ENCODE results near the gene FGF22. TPM values are rescaled to one million over a fixed set of nuclear protein-coding genes. Genes with fewer than 3 reads are reported as not detected.
A peak's percentile ranks its signal among the peaks of the same experiment; 100 is the strongest.

Gene FGF22
- total and polyA plus RNA-seq, 2 of the 13 experiments (the other 11 are each of a cell fraction or from before 2014, with no cell fraction given): 0.24 TPM; not detected in 1

DNA sequence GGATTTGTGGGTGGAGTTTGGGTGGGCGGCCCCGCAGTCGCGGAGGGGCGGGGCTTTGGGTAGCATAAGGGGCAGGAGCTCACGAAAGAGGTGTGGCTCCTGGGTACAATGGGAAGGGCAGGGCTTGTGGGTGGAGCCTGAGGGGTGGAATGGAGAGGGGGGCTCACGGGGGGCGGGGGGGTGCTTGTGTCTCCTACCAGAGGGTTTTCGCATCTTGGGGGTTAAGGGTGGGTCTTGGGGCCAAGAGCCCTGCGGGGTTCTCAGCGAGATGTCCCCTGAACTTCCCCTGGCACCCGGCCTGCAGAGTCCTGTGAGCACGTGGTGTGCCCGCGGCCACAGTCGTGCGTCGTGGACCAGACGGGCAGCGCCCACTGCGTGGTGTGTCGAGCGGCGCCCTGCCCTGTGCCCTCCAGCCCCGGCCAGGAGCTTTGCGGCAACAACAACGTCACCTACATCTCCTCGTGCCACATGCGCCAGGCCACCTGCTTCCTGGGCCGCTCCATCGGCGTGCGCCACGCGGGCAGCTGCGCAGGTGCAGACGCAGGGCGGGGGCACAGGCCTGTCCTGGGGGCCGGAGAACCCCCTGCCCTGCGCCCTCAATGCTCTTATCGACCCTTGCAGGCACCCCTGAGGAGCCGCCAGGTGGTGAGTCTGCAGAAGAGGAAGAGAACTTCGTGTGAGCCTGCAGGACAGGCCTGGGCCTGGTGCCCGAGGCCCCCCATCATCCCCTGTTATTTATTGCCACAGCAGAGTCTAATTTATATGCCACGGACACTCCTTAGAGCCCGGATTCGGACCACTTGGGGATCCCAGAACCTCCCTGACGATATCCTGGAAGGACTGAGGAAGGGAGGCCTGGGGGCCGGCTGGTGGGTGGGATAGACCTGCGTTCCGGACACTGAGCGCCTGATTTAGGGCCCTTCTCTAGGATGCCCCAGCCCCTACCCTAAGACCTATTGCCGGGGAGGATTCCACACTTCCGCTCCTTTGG, 41.6 kb downstream of the FGF22 start (continued):
- TF ChIP-seq, protein P1, sequence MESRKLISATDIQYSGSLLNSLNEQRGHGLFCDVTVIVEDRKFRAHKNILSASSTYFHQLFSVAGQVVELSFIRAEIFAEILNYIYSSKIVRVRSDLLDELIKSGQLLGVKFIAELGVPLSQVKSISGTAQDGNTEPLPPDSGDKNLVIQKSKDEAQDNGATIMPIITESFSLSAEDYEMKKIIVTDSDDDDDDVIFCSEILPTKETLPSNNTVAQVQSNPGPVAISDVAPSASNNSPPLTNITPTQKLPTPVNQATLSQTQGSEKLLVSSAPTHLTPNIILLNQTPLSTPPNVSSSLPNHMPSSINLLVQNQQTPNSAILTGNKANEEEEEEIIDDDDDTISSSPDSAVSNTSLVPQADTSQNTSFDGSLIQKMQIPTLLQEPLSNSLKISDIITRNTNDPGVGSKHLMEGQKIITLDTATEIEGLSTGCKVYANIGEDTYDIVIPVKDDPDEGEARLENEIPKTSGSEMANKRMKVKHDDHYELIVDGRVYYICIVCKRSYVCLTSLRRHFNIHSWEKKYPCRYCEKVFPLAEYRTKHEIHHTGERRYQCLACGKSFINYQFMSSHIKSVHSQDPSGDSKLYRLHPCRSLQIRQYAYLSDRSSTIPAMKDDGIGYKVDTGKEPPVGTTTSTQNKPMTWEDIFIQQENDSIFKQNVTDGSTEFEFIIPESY (CRISPR knock-in tag; IDR thresholded peaks at IDR 0.05): no peak

DNA sequence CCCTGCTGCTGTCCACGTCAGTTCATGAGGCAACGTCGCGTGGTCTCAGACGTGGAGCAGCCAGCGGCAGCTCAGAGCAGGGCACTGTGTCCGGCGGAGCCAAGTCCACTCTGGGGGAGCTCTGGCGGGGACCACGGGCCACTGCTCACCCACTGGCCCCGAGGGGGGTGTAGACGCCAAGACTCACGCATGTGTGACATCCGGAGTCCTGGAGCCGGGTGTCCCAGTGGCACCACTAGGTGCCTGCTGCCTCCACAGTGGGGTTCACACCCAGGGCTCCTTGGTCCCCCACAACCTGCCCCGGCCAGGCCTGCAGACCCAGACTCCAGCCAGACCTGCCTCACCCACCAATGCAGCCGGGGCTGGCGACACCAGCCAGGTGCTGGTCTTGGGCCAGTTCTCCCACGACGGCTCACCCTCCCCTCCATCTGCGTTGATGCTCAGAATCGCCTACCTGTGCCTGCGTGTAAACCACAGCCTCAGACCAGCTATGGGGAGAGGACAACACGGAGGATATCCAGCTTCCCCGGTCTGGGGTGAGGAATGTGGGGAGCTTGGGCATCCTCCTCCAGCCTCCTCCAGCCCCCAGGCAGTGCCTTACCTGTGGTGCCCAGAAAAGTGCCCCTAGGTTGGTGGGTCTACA, 43.1 kb downstream of the FGF22 start:
- Histone ChIP-seq H3K27me3 (ENCODE audit: control insufficient read depth in 1 of 2, insufficient read depth in 2 of 2, low read length in 2 of 2) (no peaks in the 10 kb centered on the region), H3K36me3 (replicated peaks in 1 of 2; ENCODE audit: control insufficient read depth in 1 of 2, insufficient read depth in 2 of 2, low read length in 2 of 2) (no peaks in the 10 kb centered on the region), H2AFZ (ENCODE audit: low read length) (no peak overlapping the region), H3K4me2 (ENCODE audit: low read depth, low read length) (no peak overlapping the region), H3K9ac (ENCODE audit: insufficient read depth, low read depth, low read length) (no peak overlapping the region), H3K9me3 (ENCODE audit: low read length) (no peaks in the 10 kb centered on the region), H3K4me3 (replicated peaks in 1 of 3; ENCODE audit: insufficient read depth in 1 of 3, low read depth in 2 of 3, low read length in 3 of 3) (no peak overlapping the region), H3K27ac (ENCODE audit: extremely low read length, insufficient read depth, low read length) (no peak overlapping the region), H3K4me1 (ENCODE audit: insufficient read depth, low read length) (peaks cover 29% of the 10 kb centered on the region), H3K79me2 (ENCODE audit: insufficient read depth, low read length) (no peaks in the 10 kb centered on the region), H4K20me1 (ENCODE audit: insufficient read depth, low read length) (no peaks in the 10 kb centered on the region)
- TF ChIP-seq, protein P2, sequence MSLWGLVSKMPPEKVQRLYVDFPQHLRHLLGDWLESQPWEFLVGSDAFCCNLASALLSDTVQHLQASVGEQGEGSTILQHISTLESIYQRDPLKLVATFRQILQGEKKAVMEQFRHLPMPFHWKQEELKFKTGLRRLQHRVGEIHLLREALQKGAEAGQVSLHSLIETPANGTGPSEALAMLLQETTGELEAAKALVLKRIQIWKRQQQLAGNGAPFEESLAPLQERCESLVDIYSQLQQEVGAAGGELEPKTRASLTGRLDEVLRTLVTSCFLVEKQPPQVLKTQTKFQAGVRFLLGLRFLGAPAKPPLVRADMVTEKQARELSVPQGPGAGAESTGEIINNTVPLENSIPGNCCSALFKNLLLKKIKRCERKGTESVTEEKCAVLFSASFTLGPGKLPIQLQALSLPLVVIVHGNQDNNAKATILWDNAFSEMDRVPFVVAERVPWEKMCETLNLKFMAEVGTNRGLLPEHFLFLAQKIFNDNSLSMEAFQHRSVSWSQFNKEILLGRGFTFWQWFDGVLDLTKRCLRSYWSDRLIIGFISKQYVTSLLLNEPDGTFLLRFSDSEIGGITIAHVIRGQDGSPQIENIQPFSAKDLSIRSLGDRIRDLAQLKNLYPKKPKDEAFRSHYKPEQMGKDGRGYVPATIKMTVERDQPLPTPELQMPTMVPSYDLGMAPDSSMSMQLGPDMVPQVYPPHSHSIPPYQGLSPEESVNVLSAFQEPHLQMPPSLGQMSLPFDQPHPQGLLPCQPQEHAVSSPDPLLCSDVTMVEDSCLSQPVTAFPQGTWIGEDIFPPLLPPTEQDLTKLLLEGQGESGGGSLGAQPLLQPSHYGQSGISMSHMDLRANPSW (CRISPR knock-in tag; IDR thresholded peaks at IDR 0.05; ENCODE audit: borderline replicate concordance): no peak
- TF ChIP-seq SP4 (CRISPR knock-in tag; IDR thresholded peaks at IDR 0.05): no peak
- TF ChIP-seq RBFOX2 (IDR thresholded peaks at IDR 0.05; ENCODE audit: low read depth, low read length): peak; percentile 18; the same call in 1 of the 2 replicates
- ChIA-PET CTCF (ENCODE audit: low intra/inter-chr PET ratio, low total read pairs) (no interaction called here), POLR2A (interaction anchor here (1.2 kb wide), 1 partner anchor 21 kb away, joined by 6 read pairs; no protein-coding TSS in a partner anchor)
- 84% methylated on average over 8 of the region's 25 CpGs for WGBS (ENCODE audit: low lambda C conversion rate)
- FAIRE-seq (no peak), DNase-seq (ENCODE audit: low spot score) (no peak), ATAC-seq (no peak)
- in situ Hi-C loops (cut with HindIII; ENCODE audit: extremely low pct_ligation_motif_present, low pct_unique_long_range_greater_than_20kb): no loop called here
- BruUV-seq (replicated peaks): no TSS peak
- intact Hi-C loops (cut with micrococcal nuclease; ENCODE audit: unreplicated experiment): no loop called here
